BE2C (cell line): ENCODE data around the gene RIN3.

ENCODE experiments used
- DNase-seq: peaks from one replicate; pipeline ENCODE4 v3.0.0-alpha.2; 2020
- H3K27me3 ChIP-seq: fragments of 250-450 bp; sonication (Bioruptor Pico); 2 replicates; pipeline ENCODE4 v1.5.1; 2020; ENCODE audit warnings: mild to moderate bottlenecking
- H3K36me3 ChIP-seq: fragments of 250-450 bp; sonication (Bioruptor Pico); 2 replicates; pipeline ENCODE4 v1.5.1; 2020; ENCODE audit warnings: mild to moderate bottlenecking
- H3K4me1 ChIP-seq: fragments of 250-450 bp; sonication (Bioruptor Pico); 2 replicates; pipeline ENCODE4 v1.5.1; 2020
- H3K4me3 ChIP-seq: 2 replicates; pipeline ENCODE4 v1.5.1; 2011; ENCODE audit warnings: low read depth, low read length
- H3K9me3 ChIP-seq: fragments of 250-450 bp; sonication (Bioruptor Pico); 2 replicates; pipeline ENCODE4 v1.5.1; 2020
- TF ChIP-seq, protein P1 (sequence below): IDR thresholded peaks from 2 replicates; pipeline ENCODE4 v1.5.1; 2012; ENCODE audit warnings: mild to moderate bottlenecking, low read depth, low read length

RIN3 gene

DNA sequence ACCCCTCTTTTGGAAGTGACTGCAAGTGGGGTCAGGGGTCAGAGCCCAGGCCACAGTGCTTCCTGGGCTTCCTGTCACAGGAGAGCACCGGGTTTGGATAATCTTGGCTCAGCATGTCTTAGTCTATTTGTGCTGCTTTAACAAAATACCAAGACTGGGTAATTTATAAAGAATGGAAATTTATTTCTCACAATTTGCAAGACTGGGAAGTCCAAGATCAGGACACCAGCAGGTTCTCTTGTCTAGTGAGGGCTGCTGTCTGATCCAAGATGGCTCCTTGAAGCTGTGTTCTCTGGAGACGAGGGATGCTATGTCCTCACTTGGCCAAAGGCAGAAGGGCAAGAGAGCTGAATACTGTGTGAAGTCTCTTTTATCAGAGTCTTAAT lies 74.1 kb downstream of the RIN3 start:
- no peaks in the 10 kb centered on the region for H3K27me3 ChIP-seq
- TF ChIP-seq, protein P1, sequence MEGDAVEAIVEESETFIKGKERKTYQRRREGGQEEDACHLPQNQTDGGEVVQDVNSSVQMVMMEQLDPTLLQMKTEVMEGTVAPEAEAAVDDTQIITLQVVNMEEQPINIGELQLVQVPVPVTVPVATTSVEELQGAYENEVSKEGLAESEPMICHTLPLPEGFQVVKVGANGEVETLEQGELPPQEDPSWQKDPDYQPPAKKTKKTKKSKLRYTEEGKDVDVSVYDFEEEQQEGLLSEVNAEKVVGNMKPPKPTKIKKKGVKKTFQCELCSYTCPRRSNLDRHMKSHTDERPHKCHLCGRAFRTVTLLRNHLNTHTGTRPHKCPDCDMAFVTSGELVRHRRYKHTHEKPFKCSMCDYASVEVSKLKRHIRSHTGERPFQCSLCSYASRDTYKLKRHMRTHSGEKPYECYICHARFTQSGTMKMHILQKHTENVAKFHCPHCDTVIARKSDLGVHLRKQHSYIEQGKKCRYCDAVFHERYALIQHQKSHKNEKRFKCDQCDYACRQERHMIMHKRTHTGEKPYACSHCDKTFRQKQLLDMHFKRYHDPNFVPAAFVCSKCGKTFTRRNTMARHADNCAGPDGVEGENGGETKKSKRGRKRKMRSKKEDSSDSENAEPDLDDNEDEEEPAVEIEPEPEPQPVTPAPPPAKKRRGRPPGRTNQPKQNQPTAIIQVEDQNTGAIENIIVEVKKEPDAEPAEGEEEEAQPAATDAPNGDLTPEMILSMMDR, result no peak
- no peaks in the 10 kb centered on the region for H3K4me1 ChIP-seq
- no peak for DNase-seq
- no peaks in the 10 kb centered on the region for H3K9me3 ChIP-seq
- no peak overlapping the region for H3K4me3 ChIP-seq
- no peaks in the 10 kb centered on the region for H3K36me3 ChIP-seq

DNA sequence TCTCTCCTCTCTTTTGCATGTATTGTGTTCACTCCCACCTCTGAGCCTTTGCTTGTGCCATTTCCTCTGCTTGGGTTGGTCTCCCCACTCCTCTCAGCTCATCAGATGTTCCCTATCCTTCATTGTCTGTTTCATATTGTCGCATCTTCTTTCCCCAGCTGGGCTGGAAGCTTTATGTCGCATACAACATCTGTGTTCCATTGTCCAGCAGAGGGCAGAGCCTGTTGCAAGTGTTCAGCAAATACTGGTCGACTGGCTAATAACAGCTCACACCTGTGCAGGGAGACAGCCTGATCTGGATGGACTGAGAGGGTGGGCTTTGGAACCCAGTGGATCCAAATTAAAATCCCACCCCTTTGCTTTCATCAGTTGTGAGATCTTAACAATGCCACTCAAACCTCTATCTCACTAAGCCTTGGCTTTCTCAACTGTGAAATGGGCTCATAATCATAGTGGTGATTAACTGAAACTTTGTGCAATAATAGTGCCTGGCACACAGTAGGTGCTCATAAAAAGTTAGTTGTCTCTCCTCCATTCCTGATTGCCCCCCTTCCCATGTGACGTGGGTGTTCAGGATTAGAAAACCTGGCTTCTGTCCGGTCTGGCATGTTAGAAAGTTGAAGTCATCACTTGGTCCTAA lies 75.8 kb downstream of the RIN3 start:
- no peaks in the 10 kb centered on the region for H3K9me3 ChIP-seq
- no peak for DNase-seq
- H3K36me3 ChIP-seq, result no peaks in the 10 kb centered on the region
- TF ChIP-seq, protein P1, result peak; percentile 45
- no peak overlapping the region for H3K4me3 ChIP-seq
- H3K27me3 ChIP-seq, result no peaks in the 10 kb centered on the region
- H3K4me1 ChIP-seq, result no peaks in the 10 kb centered on the region

DNA sequence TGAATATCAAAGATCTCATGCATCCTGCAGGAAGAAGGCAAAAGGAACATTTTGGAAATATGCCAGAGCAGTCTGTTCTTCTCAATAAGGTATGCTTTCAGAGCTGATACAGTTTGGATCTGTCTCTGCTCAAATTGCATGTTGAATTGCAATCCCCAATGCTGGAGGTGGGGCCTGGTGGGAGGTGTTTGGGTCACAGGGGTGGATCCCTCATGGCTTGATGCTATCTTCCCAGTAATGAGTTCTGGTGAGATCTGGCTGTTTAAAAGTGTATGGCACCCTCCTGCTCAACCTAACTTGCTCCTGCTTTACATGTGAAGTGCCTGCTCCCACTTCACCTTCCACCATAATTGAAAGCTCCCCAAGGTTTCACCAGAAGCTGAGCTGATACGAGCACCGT lies 76.6 kb downstream of the RIN3 start:
- Histone ChIP-seq H3K4me3 (no peak overlapping the region), H3K36me3 (no peaks in the 10 kb centered on the region), H3K9me3 (no peaks in the 10 kb centered on the region), H3K4me1 (no peaks in the 10 kb centered on the region), H3K27me3 (peaks cover 4% of the 10 kb centered on the region; the same call in 1 of the 2 replicates)
- no peak for DNase-seq
- TF ChIP-seq, protein P1, result no peak

DNA sequence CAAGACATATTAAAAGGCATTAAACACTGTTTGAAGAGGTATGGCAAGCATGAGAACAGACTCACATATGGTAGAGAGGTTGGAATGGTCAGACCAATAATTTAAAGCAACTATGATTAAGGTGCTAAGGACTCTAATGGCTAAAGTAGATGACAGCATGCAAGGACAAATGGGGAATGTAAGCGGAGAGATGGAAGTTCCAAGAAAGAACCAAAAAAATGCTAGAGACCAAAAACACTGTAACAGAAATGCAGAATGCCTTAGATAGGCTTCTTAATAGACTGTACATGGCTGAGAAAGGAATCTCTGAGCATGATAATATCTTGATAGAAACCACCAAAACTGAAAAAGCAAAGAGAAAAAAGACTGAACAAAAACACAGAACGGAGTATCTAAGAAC lies 77.4 kb downstream of the RIN3 start:
- no peak for DNase-seq
- peaks cover 5% of the 10 kb centered on the region; the same call in 1 of the 2 replicates for H3K27me3 ChIP-seq
- TF ChIP-seq, protein P1, result no peak
- no peaks in the 10 kb centered on the region for H3K4me1 ChIP-seq
- no peaks in the 10 kb centered on the region for H3K9me3 ChIP-seq
- H3K36me3 ChIP-seq, result no peaks in the 10 kb centered on the region
- no peak overlapping the region for H3K4me3 ChIP-seq

DNA sequence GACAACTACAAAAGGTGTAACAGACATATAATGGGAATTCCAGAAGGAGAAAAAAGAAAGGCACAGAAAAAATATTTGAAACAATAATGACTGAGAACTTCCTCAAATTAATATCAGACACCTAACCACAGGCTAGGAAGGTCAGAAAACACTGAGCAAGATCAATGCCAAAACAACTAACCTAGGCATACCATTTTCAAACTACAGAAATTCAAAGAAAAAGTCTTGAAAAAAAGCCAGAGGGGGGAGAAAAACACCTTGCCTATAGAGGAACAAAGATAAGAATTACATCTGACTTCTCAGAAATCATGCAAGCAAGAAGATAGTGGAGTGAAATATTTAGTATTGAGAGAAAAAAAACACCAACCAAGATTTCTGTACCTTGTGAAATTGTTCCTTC lies 77.8 kb downstream of the RIN3 start:
- Histone ChIP-seq H3K27me3 (peaks cover 5% of the 10 kb centered on the region; the same call in 1 of the 2 replicates), H3K4me3 (no peak overlapping the region), H3K9me3 (no peaks in the 10 kb centered on the region), H3K4me1 (no peaks in the 10 kb centered on the region), H3K36me3 (no peaks in the 10 kb centered on the region)
- no peak for DNase-seq
- TF ChIP-seq, protein P1, result no peak

DNA sequence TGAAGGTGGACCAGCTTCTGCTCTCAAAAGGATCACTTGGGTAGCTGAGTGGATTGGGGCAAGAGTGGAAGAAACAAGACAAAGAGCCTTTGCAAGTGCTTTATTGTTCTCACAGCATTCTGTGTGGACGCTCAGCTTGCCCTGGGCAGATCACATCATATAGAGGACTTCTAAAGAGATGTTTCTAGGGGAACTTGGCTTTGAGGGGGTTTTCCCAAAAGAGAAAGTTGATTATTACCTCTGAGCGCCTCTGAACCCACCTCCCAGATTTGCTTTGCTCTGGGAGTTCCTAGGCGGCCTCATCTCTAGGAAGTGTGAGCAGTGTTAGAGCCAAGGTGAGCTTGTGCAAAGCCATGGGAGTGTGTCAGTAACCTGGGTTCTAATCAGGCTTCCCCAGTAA lies 81.7 kb downstream of the RIN3 start:
- H3K27me3 ChIP-seq, result peaks cover 5% of the 10 kb centered on the region; the same call in 1 of the 2 replicates
- DNase-seq, result no peak
- H3K4me3 ChIP-seq, result no peak overlapping the region
- H3K36me3 ChIP-seq, result no peaks in the 10 kb centered on the region
- TF ChIP-seq, protein P1, result no peak
- H3K4me1 ChIP-seq, result no peaks in the 10 kb centered on the region
- H3K9me3 ChIP-seq, result no peaks in the 10 kb centered on the region
